H1 (cell line): Measurements from ENCODE around the gene STX7. TPM values are rescaled to one million over a fixed set of nuclear protein-coding genes. Genes with fewer than 3 reads are reported as not detected.

ENCODE experiments used
- CTCF ChIA-PET: fragments of 300-600 bp; sonication (Branson Sonifier 250); formaldehyde crosslinking; loops from one replicate; lab custom pipeline; 2021; ENCODE audit not compliant: partially characterized antibody; lab: Charles Lee
- POLR2A ChIA-PET: fragments of 300-600 bp; sonication (Branson Sonifier 250); formaldehyde crosslinking; loops from one replicate; lab custom pipeline; 2021; ENCODE audit warnings: inconsistent platforms; ENCODE audit not compliant: partially characterized antibody; lab: Charles Lee
- DNase-seq, 2 experiments: peaks; one replicate each; pipeline versions ENCODE4 v3.0.0 to v3.0.0-alpha.2; 2010 to 2022; ENCODE audit warnings: low spot score in 2 of 2, low read depth in 1 of 2, mixed read lengths in 1 of 2
- FAIRE-seq: peaks from 2 replicates; lab custom pipeline; 2011; peaks lifted over from hg19 to GRCh38; lab: Jason Lieb, UNC
- H2AFZ ChIP-seq: 2 replicates; pipeline ENCODE4 v1.8.1; 2012; ENCODE audit warnings: low read length, inconsistent platforms
- H2AK5ac ChIP-seq: 2 replicates; pipeline ENCODE4 v1.6.1; 2013; ENCODE audit warnings: low read depth, low read length
- H2BK120ac ChIP-seq: replicated peaks from 2 replicates; pipeline ENCODE3; 2013; ENCODE audit warnings: low read depth, low read length, inconsistent platforms
- H2BK12ac ChIP-seq: 2 replicates; pipeline ENCODE4 v1.6.1; 2013; ENCODE audit warnings: low read depth, low read length
- H2BK15ac ChIP-seq: 2 replicates; pipeline ENCODE4 v1.6.1; 2013; ENCODE audit warnings: low read length
- H2BK20ac ChIP-seq: 2 replicates; pipeline ENCODE4 v1.6.1; 2013; ENCODE audit warnings: low read length
- H2BK5ac ChIP-seq: 2 replicates; pipeline ENCODE4 v1.6.1; 2013; ENCODE audit warnings: low read depth, low read length
- H3K14ac ChIP-seq: 2 replicates; pipeline ENCODE4 v1.6.1; 2013; ENCODE audit warnings: inconsistent platforms; ENCODE audit not compliant: insufficient read length
- H3K18ac ChIP-seq: 2 replicates; pipeline ENCODE4 v1.6.1; 2013; ENCODE audit warnings: low read length; ENCODE audit errors: extremely low read depth
- H3K23ac ChIP-seq: 2 replicates; pipeline ENCODE4 v1.6.1; 2013; ENCODE audit warnings: inconsistent platforms; ENCODE audit not compliant: insufficient read length
- H3K23me2 ChIP-seq: 2 replicates; pipeline ENCODE4 v1.6.1; 2013; ENCODE audit warnings: low read depth, low read length
- H3K27ac ChIP-seq: 2 replicates; pipeline ENCODE4 v1.6.1; 2011; ENCODE audit warnings: low read depth, low read length, inconsistent platforms
- H3K27me3 ChIP-seq, 4 experiments: replicated peaks in 1 of 4; 1 replicate in 1 of 4; 2 replicates in 3 of 4; pipeline versions ENCODE4 v1.6.1 to v1.8.1; 2011 to 2013; ENCODE audit warnings: low read length in 3 of 4, mild to moderate bottlenecking in 3 of 4, inconsistent platforms in 2 of 4, mixed read lengths in 2 of 4, moderate library complexity in 1 of 4; ENCODE audit not compliant: control insufficient read depth in 3 of 4, insufficient read depth in 3 of 4; ENCODE audit errors: extremely low read depth in 1 of 4
- H3K36me3 ChIP-seq, 4 experiments: 2 replicates each; pipeline versions ENCODE4 v1.6.1 to v1.8.1; 2011 to 2013; ENCODE audit warnings: mild to moderate bottlenecking in 4 of 4, low read length in 3 of 4, moderate library complexity in 2 of 4, control low read depth in 1 of 4, inconsistent platforms in 1 of 4; ENCODE audit not compliant: insufficient read depth in 4 of 4, control insufficient read depth in 2 of 4
- H3K4ac ChIP-seq: replicated peaks from 2 replicates; pipeline ENCODE3; 2013; ENCODE audit warnings: low read length, low read depth, mixed read lengths, inconsistent platforms; ENCODE audit not compliant: insufficient read length
- H3K4me1 ChIP-seq, 4 experiments: replicated peaks in 1 of 4; 1 replicate in 1 of 4; 2 replicates in 3 of 4; pipeline versions ENCODE4 v1.6.1 to v1.8.1; 2011 to 2013; ENCODE audit warnings: low read length in 3 of 4, inconsistent platforms in 2 of 4, mixed read lengths in 1 of 4; ENCODE audit not compliant: insufficient read depth in 4 of 4, control insufficient read depth in 3 of 4
- H3K4me2 ChIP-seq, 2 experiments: 2 replicates each; pipeline versions ENCODE4 v1.6.1 to v1.8.1; 2011 to 2013; ENCODE audit warnings: low read depth in 2 of 2, low read length in 2 of 2, control low read depth in 1 of 2, inconsistent platforms in 1 of 2, mild to moderate bottlenecking in 1 of 2; ENCODE audit not compliant: insufficient read depth in 1 of 2
- H3K4me3 ChIP-seq, 4 experiments: fragments of 200-600, 300-600 bp in 1 of 4; sonication (generic), shearing (Covaris generic), sonication (Bioruptor Twin) in 1 of 4; 2 replicates each; pipeline versions ENCODE4 v1.5.1 to v1.8.1; 2011 to 2016; ENCODE audit warnings: low read length in 4 of 4, low read depth in 3 of 4, control low read depth in 2 of 4, inconsistent platforms in 2 of 4, mild to moderate bottlenecking in 2 of 4, mixed read lengths in 1 of 4, moderate library complexity in 1 of 4; ENCODE audit not compliant: insufficient read depth in 2 of 4; ENCODE audit errors: extremely low read depth in 1 of 4
- H3K56ac ChIP-seq: replicated peaks from 2 replicates; pipeline ENCODE3; 2013; ENCODE audit warnings: low read depth, mild to moderate bottlenecking, mixed read lengths, low read length, inconsistent platforms; ENCODE audit not compliant: insufficient read length
- H3K79me1 ChIP-seq: 2 replicates; pipeline ENCODE4 v1.6.1; 2013; ENCODE audit warnings: low read depth, low read length, control low read depth
- H3K79me2 ChIP-seq, 2 experiments: 2 replicates each; pipeline versions ENCODE4 v1.6.1 to v1.8.1; 2012 to 2013; ENCODE audit warnings: low read length in 2 of 2, mild to moderate bottlenecking in 2 of 2, inconsistent platforms in 1 of 2; ENCODE audit not compliant: insufficient read depth in 2 of 2, control insufficient read depth in 1 of 2
- H3K9ac ChIP-seq, 4 experiments: replicated peaks in 1 of 4; 1 replicate in 1 of 4; 2 replicates in 3 of 4; pipeline versions ENCODE4 v1.6.1 to v1.8.1; 2011 to 2013; ENCODE audit warnings: low read depth in 3 of 4, low read length in 3 of 4, control low read depth in 2 of 4, mild to moderate bottlenecking in 2 of 4, moderate library complexity in 2 of 4, inconsistent platforms in 1 of 4; ENCODE audit errors: extremely low read depth in 1 of 4
- H3K9me3 ChIP-seq, 2 experiments: 2 replicates each; pipeline versions ENCODE4 v1.6.1 to v1.8.1; 2012 to 2013; ENCODE audit warnings: mild to moderate bottlenecking in 2 of 2, moderate library complexity in 2 of 2, control low read depth in 1 of 2, inconsistent platforms in 1 of 2, low read depth in 1 of 2, low read length in 1 of 2, mixed read lengths in 1 of 2; ENCODE audit not compliant: insufficient read depth in 2 of 2
- H4K20me1 ChIP-seq, 2 experiments: replicated peaks in 1 of 2; 2 replicates each; pipeline versions ENCODE3 to v1.8.1; 2011 to 2013; ENCODE audit warnings: inconsistent platforms in 2 of 2, low read length in 2 of 2, mild to moderate bottlenecking in 1 of 2; ENCODE audit not compliant: insufficient read depth in 2 of 2, control insufficient read depth in 1 of 2
- H4K5ac ChIP-seq: 2 replicates; pipeline ENCODE4 v1.6.1; 2013; ENCODE audit warnings: low read length, low read depth, mixed read lengths, inconsistent platforms; ENCODE audit not compliant: insufficient read length
- H4K8ac ChIP-seq: 2 replicates; pipeline ENCODE4 v1.8.0; 2013; ENCODE audit warnings: mild to moderate bottlenecking, moderate library complexity, low read length, inconsistent platforms; ENCODE audit not compliant: insufficient read depth; ENCODE audit errors: extremely low read depth
- H4K91ac ChIP-seq: replicated peaks from 2 replicates; pipeline ENCODE3; 2013; ENCODE audit warnings: low read length, mixed read lengths, inconsistent platforms; ENCODE audit not compliant: insufficient read length
- CREB1 ChIP-seq: IDR thresholded peaks from 2 replicates; pipeline ENCODE4 v1.6.1; 2012; ENCODE audit warnings: inconsistent platforms
- MAFK ChIP-seq: IDR thresholded peaks from 2 replicates; pipeline ENCODE4 v1.6.1; 2012; ENCODE audit warnings: low read depth, mild to moderate bottlenecking, improper control_type of control experiment, low read length
- NRF1 ChIP-seq: IDR thresholded peaks from 2 replicates; pipeline ENCODE4 v1.6.1; 2011; ENCODE audit warnings: mild to moderate bottlenecking, low read depth, low read length, improper control_type of control experiment
- POLR2AphosphoS5 ChIP-seq: IDR thresholded peaks from 2 replicates; pipeline ENCODE4 v1.6.1; 2011; ENCODE audit warnings: low read depth, low read length
- RFX5 ChIP-seq: IDR thresholded peaks from 2 replicates; pipeline ENCODE4 v1.6.1; 2011; ENCODE audit warnings: low read depth, low read length, improper control_type of control experiment, borderline replicate concordance
- WGBS, 2 experiments: shearing (Covaris generic) in 1 of 2; methylation state at CpG; one replicate each; pipeline versions ENCODE4 v1.1.6 to v1.1.7; 2013 to 2015; ENCODE audit warnings: low lambda C conversion rate in 2 of 2, mixed read lengths in 2 of 2, inconsistent platforms in 1 of 2, low coverage in 1 of 2, missing lambda C conversion rate in 1 of 2; ENCODE audit not compliant: insufficient replicate concordance in 2 of 2, insufficient coverage in 1 of 2, insufficient read length in 1 of 2; ENCODE audit errors: extremely low coverage in 1 of 2, missing lambda C conversion rate in 1 of 2; 5-methylcytosine and 5-hydroxymethylcytosine counted together
- polyA plus RNA-seq, 7 experiments: library from polyadenylated mRNA; depleted of rRNA in 3 of 7; stranded (reverse) in 5 of 7; unstranded in 2 of 7; fragments of >200 nt in 5 of 7; fragments of 200-250 nt in 2 of 7; gene quantifications; 1 replicate in 5 of 7; 2 replicates in 1 of 7; 4 replicates in 1 of 7; pipeline versions ENCODE4 v1.2.1 to v1.2.3, GENCODE V29; 2011 to 2013; ENCODE audit warnings: missing spikeins in 2 of 7, mixed read lengths in 2 of 7
- total RNA-seq: library from RNA; stranded (reverse); fragmentation: NEBNext Ultra II Directional; extraction: Animal tissue kit (Norgen Biotek cat#: 25700); gene quantifications from 2 replicates; pipeline ENCODE4 v1.2.1, GENCODE V29; 2021

STX7 gene
- total and polyA plus RNA-seq, 2 of the 8 experiments (the other 6 are each of a cell fraction or from before 2014, with no cell fraction given), result 5.7 to 27.9 TPM

- no peak overlapping the region for H3K23ac ChIP-seq
- no peak for TF ChIP-seq RFX5
- no peak for TF ChIP-seq CREB1
- no peak for TF ChIP-seq POLR2AphosphoS5
- TF ChIP-seq MAFK, result 0 out of 2 replicates have a peak, but pooled peaks have one; percentile 13
- TF ChIP-seq NRF1, result no peak
- peaks cover 2% of the 10 kb centered on the region; the same call in 1 of the 2 replicates for H3K23me2 ChIP-seq
- no peak overlapping the region for H3K4ac ChIP-seq
- CTCF ChIA-PET, result interaction anchor here (1.4 to 1.5 kb wide), 2 partner anchors 72 to 114 kb away, joined by 3 to 6 read pairs; no protein-coding TSS in a partner anchor
- H3K9ac ChIP-seq, result no peak overlapping the region
- no peak overlapping the region for H2BK20ac ChIP-seq
- H3K14ac ChIP-seq, result no peak overlapping the region
- H2BK15ac ChIP-seq, result no peak overlapping the region
- no peaks in the 10 kb centered on the region for H3K79me2 ChIP-seq
- no peak overlapping the region for H2AK5ac ChIP-seq
- H3K9me3 ChIP-seq, result peaks cover 4 to 7% of the 10 kb centered on the region in 2 experiments; a peak in 1 of 4 replicates
- WGBS, 2 experiments, result 92% methylated on average over 5 of the region's 5 CpGs; no CpG with 5 or more reads in 1 of the 2 experiments
- H4K5ac ChIP-seq, result no peak overlapping the region
- H3K4me3 ChIP-seq, result no peak overlapping the region
- no peak overlapping the region for H2BK12ac ChIP-seq
- H3K56ac ChIP-seq, result no peak overlapping the region
- H3K36me3 ChIP-seq, result no peaks in the 10 kb centered on the region
- POLR2A ChIA-PET, result no interaction called here
- DNase-seq, result no peak
- H4K8ac ChIP-seq, result no peak overlapping the region
- no peaks in the 10 kb centered on the region for H3K79me1 ChIP-seq
- no peak overlapping the region for H2BK5ac ChIP-seq
- no peak overlapping the region for H3K4me2 ChIP-seq
- no peak for FAIRE-seq
- H4K91ac ChIP-seq, result no peak overlapping the region
- H4K20me1 ChIP-seq, result no peaks in the 10 kb centered on the region
- H3K27me3 ChIP-seq, result no peaks in the 10 kb centered on the region
- H3K4me1 ChIP-seq, result no peaks in the 10 kb centered on the region
- H3K27ac ChIP-seq, result no peak overlapping the region
- no peak overlapping the region for H2BK120ac ChIP-seq
- no peak overlapping the region for H2AFZ ChIP-seq
- H3K18ac ChIP-seq, result no peak overlapping the region
Measured at GRCh38 chr6:132412656-132413498, 100.0 kb downstream of the STX7 start.
